IgD-negative memory B cell (primary cell): ENCODE measurements around the gene RAC2. TPM values are rescaled to one million over a fixed set of nuclear protein-coding genes. Genes with fewer than 3 reads are reported as not detected.
"Not testable (repeated sequence)": the region's sequence is repeated elsewhere in the genome, so short reads cannot be mapped to it uniquely, and the experiment has no call there.

ENCODE experiments used
- H3K27ac Mint-ChIP-seq, 3 donors: one replicate each; pipeline ENCODE4 v1.8.0; 2020 to 2022; ENCODE audit warnings: mild to moderate bottlenecking in 3 of 3, mixed read lengths in 3 of 3, moderate library complexity in 1 of 3
- H3K27me3 Mint-ChIP-seq: one replicate; pipeline ENCODE4 v1.8.0; 2021; ENCODE audit warnings: mixed read lengths
- H3K36me3 Mint-ChIP-seq: one replicate; pipeline ENCODE4 v1.8.0; 2020; ENCODE audit warnings: mild to moderate bottlenecking, mixed read lengths
- H3K4me1 Mint-ChIP-seq, 3 donors: one replicate each; pipeline ENCODE4 v1.8.0; 2020 to 2022; ENCODE audit warnings: mixed read lengths in 3 of 3, mild to moderate bottlenecking in 1 of 3
- H3K4me3 Mint-ChIP-seq, 4 donors: one replicate each; pipeline ENCODE4 v1.8.0; 2020 to 2022; ENCODE audit warnings: mild to moderate bottlenecking in 4 of 4, mixed read lengths in 4 of 4, moderate library complexity in 3 of 4
- H3K9me3 Mint-ChIP-seq, 3 donors: one replicate each; pipeline ENCODE4 v1.8.0; 2020 to 2021; ENCODE audit warnings: mixed read lengths in 3 of 3, mild to moderate bottlenecking in 1 of 3
- polyA plus RNA-seq: library from polyadenylated mRNA; unstranded; fragments of 300-500 nt; fragmentation: Illumina TruSeq; gene quantifications from one replicate; pipeline ENCODE4 v1.2.3, GENCODE V29; 2021

Gene RAC2
- polyA plus RNA-seq, 1 donor from 2014 or later = 1,067 TPM

DNA sequence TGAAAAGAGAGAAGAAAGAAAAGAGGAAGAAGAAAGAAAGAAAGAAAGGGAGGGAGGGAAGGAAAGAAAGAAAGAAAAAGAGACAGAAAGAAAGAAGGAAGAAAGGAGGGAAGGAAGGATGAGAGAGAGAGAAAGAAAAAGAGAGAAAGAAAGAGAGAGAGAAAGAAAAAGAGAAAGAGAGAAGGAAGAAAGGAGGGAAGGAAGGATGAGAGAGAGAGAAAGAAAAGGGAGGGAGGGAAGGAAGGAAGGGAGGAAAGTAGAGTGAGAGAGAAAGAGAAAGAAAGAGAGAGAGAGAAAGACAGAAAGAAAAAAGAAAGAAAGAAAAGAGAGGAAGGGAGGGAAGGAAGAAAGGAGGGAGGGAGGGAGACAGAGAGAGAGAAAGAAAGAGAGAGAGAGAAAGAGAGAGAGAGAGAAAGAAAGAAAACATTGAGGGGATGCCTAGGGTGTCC, 11.5 kb upstream of the RAC2 start:
- Mint-ChIP-seq H3K27me3 (peaks cover 2% of the 10 kb centered on the region), H3K9me3 (no peaks in the 10 kb centered on the region), H3K36me3 (no peaks in the 10 kb centered on the region), H3K4me1 (peaks cover 21 to 32% (median 26%) of the 10 kb centered on the region in 3 donors), H3K4me3 (peak overlapping the region in 2 of 4 donors; percentile 36 to 93), H3K27ac (peak overlapping the region in 2 of 3 donors; percentile 28 to 60)

DNA sequence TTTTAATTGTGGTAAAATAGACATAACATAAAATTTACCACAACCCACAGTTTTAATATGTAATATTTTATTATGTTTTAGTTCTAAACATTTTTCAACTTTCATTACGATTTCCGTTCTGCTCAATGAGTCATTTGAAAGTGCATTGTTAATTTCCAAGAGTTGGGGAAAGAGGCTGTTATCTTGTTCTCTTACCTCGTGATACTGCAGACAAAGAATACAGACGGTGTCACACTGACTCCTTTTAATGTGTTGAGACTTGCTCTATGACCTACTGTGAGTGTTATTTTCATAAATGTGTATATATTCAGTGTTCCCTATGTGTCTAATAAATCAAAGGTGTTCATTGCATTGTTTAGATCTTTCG, 10.8 kb upstream of the RAC2 start:
- no peaks in the 10 kb centered on the region for H3K9me3 Mint-ChIP-seq
- H3K4me3 Mint-ChIP-seq = no peak overlapping the region
- peaks cover 2% of the 10 kb centered on the region for H3K27me3 Mint-ChIP-seq
- no peaks in the 10 kb centered on the region for H3K36me3 Mint-ChIP-seq
- H3K27ac Mint-ChIP-seq = peak overlapping the region in 1 of 3 donors; percentile 60
- peaks cover 23 to 34% (median 28%) of the 10 kb centered on the region in 3 donors for H3K4me1 Mint-ChIP-seq

- Mint-ChIP-seq H3K36me3 (no peaks in the 10 kb centered on the region), H3K4me3 (no peak overlapping the region), H3K27ac (no peak overlapping the region), H3K9me3 (no peaks in the 10 kb centered on the region), H3K4me1 (peaks cover 20 to 32% (median 25%) of the 10 kb centered on the region in 3 donors), H3K27me3 (peaks cover under 1% of the 10 kb centered on the region)
Observed at GRCh38 chr22:37254209-37254866, 10.3 kb upstream of the RAC2 start.

- Mint-ChIP-seq H3K4me3 (no peak overlapping the region), H3K27me3 (no peaks in the 10 kb centered on the region), H3K36me3 (no peaks in the 10 kb centered on the region), H3K27ac (no peak overlapping the region), H3K4me1 (peaks cover 23 to 28% (median 27%) of the 10 kb centered on the region in 3 donors), H3K9me3 (no peaks in the 10 kb centered on the region)
Observed at GRCh38 chr22:37253126-37253660, 9.1 kb upstream of the RAC2 start.

- not testable (repeated sequence) for H3K27ac Mint-ChIP-seq, H3K36me3 Mint-ChIP-seq, H3K9me3 Mint-ChIP-seq, H3K4me3 Mint-ChIP-seq, H3K27me3 Mint-ChIP-seq
- peaks cover 24 to 33% (median 25%) of the 10 kb centered on the region in 3 donors for H3K4me1 Mint-ChIP-seq
Observed at GRCh38 chr22:37251836-37252235, 7.8 kb upstream of the RAC2 start.

DNA sequence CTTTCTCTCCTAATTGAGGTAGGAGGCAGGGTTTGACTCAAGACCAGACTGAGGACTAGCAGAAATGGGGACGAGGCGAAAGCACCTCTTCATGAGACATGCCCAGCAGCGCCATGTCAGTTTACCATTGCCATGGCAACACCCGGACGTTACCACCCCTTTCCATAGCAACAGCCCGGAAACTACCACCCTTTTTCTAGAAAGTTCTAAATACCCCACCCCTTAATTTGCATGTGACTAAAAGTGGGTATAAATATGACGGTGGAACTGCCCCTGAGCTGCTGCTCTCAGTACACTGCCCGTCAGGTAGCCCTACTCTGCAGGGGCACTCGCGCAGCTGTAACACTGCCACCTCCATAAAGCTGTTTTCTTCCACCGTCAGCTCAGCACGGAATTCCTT, 5.9 kb upstream of the RAC2 start:
- Mint-ChIP-seq H3K4me1 (peaks cover 26 to 29% (median 26%) of the 10 kb centered on the region in 3 donors), H3K4me3 (peak overlapping the region in 1 of 4 donors; percentile 34), H3K9me3 (no peaks in the 10 kb centered on the region), H3K36me3 (no peaks in the 10 kb centered on the region), H3K27me3 (no peaks in the 10 kb centered on the region), H3K27ac (peak overlapping the region in 2 of 3 donors; percentile 4 to 25)

GRCh38 chr22:37248251-37248650, 4.2 kb upstream of the RAC2 start:
- H3K4me3 Mint-ChIP-seq = peak overlapping the region in 3 of 4 donors; percentile 36 to 72 (median 59)
- H3K36me3 Mint-ChIP-seq = no peaks in the 10 kb centered on the region
- H3K9me3 Mint-ChIP-seq = no peaks in the 10 kb centered on the region
- no peaks in the 10 kb centered on the region for H3K27me3 Mint-ChIP-seq
- peaks cover 28 to 30% (median 28%) of the 10 kb centered on the region in 3 donors for H3K4me1 Mint-ChIP-seq
- H3K27ac Mint-ChIP-seq = peak overlapping the region in 2 of 3 donors; percentile 6 to 62

DNA sequence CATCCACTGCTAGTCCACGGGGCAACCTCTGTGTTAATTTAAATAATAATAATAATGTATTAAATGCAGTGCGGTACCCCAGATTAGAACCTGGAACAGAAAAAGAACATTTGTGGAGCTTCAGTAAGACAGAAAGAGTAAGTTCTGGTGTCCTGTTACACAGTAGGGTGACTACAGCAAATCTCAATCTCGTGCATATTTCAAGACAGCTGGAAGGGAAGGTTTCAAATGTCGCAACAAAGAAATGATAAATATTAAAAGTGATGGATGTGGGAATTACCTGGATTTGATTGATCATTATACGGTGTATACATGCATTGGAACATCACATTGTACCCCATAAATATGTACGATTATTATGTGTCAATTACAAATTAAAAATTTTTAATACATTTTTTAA, 1.7 kb upstream of the RAC2 start:
- Mint-ChIP-seq H3K9me3 (no peaks in the 10 kb centered on the region), H3K4me1 (peaks cover 28 to 47% (median 41%) of the 10 kb centered on the region in 3 donors), H3K27ac (peak overlapping the region; percentile 90 to 96 (median 92)), H3K4me3 (peak overlapping the region; percentile 90 to 94 (median 93)), H3K27me3 (no peaks in the 10 kb centered on the region), H3K36me3 (peaks cover 5% of the 10 kb centered on the region)

DNA sequence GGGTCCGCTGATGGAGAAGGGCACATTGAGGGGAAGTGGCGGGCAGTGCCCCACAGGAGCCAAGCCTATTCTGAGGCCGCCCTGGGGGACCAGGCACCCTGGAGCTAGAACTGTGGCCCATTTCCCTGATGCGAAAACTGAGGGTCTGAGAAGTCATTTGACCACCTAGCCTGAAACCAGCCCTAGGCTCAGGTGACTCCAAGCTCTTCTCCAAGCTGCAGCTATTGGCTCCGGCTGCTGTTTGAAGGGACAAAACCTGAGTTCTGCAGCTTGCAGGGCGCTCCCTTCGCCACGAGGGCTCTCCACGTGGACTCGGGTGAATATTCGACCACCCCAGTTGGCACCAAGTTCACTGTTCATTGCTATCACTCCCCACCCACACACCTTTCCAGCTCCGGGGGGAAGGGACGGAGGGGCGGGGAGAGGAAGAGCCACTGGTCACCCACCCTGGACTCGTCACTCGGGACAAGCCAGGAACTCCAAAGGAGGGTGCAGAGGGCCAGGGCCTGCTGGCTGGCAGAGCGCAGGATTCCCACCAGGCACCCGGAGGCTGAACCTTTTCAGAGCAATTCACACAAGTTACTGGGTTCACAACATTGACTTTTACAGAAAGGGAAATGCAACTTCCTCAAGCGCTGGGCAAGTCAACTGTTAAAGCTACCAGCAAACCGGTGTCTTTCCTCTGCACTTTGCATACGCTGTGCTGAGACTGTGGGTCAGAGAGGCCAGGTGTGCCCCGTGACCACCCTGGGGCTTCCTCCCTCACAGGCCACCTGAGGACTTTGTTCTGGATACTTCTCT, 1.1 kb upstream of the RAC2 start:
- Mint-ChIP-seq H3K27ac (peak overlapping the region; percentile 90 to 96 (median 92)), H3K9me3 (no peaks in the 10 kb centered on the region), H3K36me3 (peaks cover 9% of the 10 kb centered on the region), H3K4me3 (peak overlapping the region; percentile 90 to 94 (median 93)), H3K27me3 (no peaks in the 10 kb centered on the region), H3K4me1 (peaks cover 34 to 49% (median 45%) of the 10 kb centered on the region in 3 donors)

DNA sequence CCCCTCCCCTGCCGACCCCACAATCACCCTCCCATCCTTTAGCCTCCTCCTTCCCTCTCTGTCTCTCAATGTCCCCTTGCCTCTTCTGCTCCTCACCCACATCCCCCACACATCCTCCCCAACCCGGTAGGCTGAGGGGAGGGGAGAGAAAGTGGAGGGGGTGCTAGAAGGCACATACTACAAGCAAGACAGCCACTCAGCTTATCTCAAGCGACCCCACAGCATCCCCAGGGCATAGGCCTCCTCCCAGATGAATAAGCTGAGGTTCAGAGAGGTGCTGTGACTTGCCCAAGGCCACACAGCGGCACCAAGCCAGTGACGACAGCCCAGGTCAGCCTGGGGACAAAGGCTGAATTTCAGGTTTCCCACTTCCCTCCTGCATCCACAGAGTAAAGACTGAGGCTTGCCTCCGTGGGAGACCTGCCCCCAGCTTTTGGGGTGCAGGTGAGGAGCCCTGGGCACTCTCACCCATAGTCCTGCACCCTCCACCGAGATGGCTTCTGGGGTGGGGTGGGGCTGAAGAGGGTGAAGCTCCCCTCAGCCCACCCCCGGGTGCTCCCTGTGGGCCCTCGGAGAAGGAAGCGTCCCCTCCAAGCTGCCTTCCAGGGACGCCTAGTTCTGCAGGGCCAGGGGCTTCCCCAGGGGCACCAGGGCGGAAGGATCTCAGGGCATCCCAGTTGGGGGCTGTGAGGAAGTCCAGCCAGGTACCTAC, 511 bp downstream of the RAC2 start:
- H3K9me3 Mint-ChIP-seq = no peaks in the 10 kb centered on the region
- H3K4me3 Mint-ChIP-seq = peak overlapping the region; percentile 90 to 94 (median 93)
- H3K27me3 Mint-ChIP-seq = no peaks in the 10 kb centered on the region
- H3K36me3 Mint-ChIP-seq = peaks cover 9% of the 10 kb centered on the region
- H3K27ac Mint-ChIP-seq = peak overlapping the region; percentile 90 to 96 (median 92)
- H3K4me1 Mint-ChIP-seq = peaks cover 31 to 56% (median 53%) of the 10 kb centered on the region in 3 donors

GRCh38 chr22:37242395-37242918, 1.6 kb downstream of the RAC2 start:
- peaks cover 34 to 57% (median 54%) of the 10 kb centered on the region in 3 donors for H3K4me1 Mint-ChIP-seq
- H3K27me3 Mint-ChIP-seq = no peaks in the 10 kb centered on the region
- H3K36me3 Mint-ChIP-seq = peaks cover 10% of the 10 kb centered on the region
- peak overlapping the region; percentile 90 to 96 (median 93) for H3K27ac Mint-ChIP-seq
- peak overlapping the region; percentile 90 to 94 (median 93) for H3K4me3 Mint-ChIP-seq
- H3K9me3 Mint-ChIP-seq = no peaks in the 10 kb centered on the region

DNA sequence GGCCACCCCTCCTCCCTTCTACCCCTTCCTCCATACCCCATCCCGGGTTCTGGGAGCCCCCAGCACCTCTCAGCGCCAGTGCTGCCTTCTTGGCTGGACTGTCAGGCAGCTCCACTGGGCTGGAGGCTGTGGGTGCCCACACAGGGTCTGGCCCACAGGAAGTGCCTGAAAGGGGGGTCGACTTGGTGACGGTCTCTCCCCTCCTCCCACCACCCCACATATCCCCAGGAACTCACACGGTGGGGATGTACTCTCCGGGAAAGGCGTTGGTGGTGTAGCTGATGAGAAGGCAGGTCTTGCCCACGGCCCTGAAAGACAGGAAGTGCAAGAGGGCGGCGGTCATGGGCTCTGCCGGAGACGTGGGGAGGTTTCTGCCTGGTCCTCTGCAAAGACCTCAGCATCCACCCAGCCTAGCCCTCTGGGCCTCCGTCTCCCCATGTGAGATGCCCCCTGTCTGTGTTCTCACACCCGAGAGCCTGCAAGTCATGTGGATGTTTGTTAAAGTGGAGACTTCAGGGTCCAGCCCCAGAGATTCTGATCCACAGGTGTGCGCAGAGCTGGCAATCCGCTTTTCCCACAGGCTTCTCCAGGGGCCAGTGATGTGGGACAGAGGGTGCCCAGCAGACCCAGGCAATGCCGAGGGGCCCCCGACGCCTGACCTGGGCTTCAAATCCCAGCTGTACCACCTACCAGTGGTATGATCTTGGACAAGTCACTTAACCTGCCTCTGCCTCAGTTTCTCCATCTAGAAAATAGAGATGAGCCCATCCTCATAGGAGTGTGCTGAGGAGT, 2.5 kb downstream of the RAC2 start:
- peak overlapping the region; percentile 90 to 96 (median 93) for H3K27ac Mint-ChIP-seq
- H3K4me1 Mint-ChIP-seq = peaks cover 35 to 60% (median 58%) of the 10 kb centered on the region in 3 donors
- peaks cover 10% of the 10 kb centered on the region for H3K36me3 Mint-ChIP-seq
- no peaks in the 10 kb centered on the region for H3K9me3 Mint-ChIP-seq
- peak overlapping the region; percentile 90 to 94 (median 93) for H3K4me3 Mint-ChIP-seq
- H3K27me3 Mint-ChIP-seq = no peaks in the 10 kb centered on the region

DNA sequence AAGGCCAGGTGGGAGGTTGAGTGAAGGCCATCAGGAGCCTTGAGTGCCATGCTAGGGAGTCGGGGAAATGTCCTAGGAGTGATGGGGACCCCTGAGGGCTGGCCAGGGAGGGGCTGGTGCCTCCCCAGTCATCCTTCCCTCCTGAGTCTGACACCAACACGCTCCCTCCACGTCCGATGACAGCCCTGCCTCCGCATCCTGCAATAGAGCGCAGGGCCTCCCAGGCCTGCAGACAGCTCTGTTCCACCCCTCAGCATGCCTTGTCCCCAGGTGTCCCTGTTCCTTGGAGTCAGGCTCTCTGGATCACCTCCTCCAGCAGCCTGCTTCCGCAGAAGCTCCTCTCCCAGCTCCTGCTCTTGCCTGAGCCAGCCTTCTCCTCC, 3.1 kb downstream of the RAC2 start:
- peak overlapping the region; percentile 90 to 94 (median 93) for H3K4me3 Mint-ChIP-seq
- no peaks in the 10 kb centered on the region for H3K9me3 Mint-ChIP-seq
- peaks cover 38 to 63% (median 63%) of the 10 kb centered on the region in 3 donors for H3K4me1 Mint-ChIP-seq
- H3K27ac Mint-ChIP-seq = peak overlapping the region; percentile 90 to 96 (median 93)
- peaks cover 10% of the 10 kb centered on the region for H3K36me3 Mint-ChIP-seq
- no peaks in the 10 kb centered on the region for H3K27me3 Mint-ChIP-seq
